Transverse colon (tissue), 4 donors: ENCODE data around the gene USP8. TPM values are rescaled to one million over a fixed set of nuclear protein-coding genes. Genes with fewer than 3 reads are reported as not detected.

Source experiments
- DNase-seq: peaks from one replicate; pipeline ENCODE4 v3.0.0-alpha.2; 2019
- H3K27ac ChIP-seq, 4 donors: fragments of 200-600 bp; sonication (generic); 2 replicates each; pipeline ENCODE4 v1.5.1; 2016 to 2018; ENCODE audit warnings: inconsistent platforms in 4 of 4
- H3K27me3 ChIP-seq: fragments of 200-600 bp; sonication (generic); 2 replicates; pipeline ENCODE4 v1.5.1; 2017; ENCODE audit warnings: inconsistent platforms
- H3K36me3 ChIP-seq, 4 donors: fragments of 200-600 bp; sonication (generic); 2 replicates each; pipeline ENCODE4 v1.5.1; 2017 to 2019; ENCODE audit warnings: inconsistent platforms in 4 of 4
- H3K4me1 ChIP-seq, 4 donors: fragments of 200-600 bp; sonication (generic); 2 replicates each; pipeline ENCODE4 v1.5.1; 2017 to 2020; ENCODE audit warnings: inconsistent platforms in 4 of 4
- H3K4me3 ChIP-seq, 4 donors: fragments of 200-600 bp; sonication (generic); 1 replicate in 1 of 4; 2 replicates in 3 of 4; pipeline versions ENCODE4 v1.5.1 to v1.6.1; 2017 to 2019; ENCODE audit warnings: inconsistent platforms in 4 of 4
- H3K9me3 ChIP-seq, 2 donors: fragments of 200-600 bp; sonication (generic); 2 replicates each; pipeline ENCODE4 v1.5.1; 2017 to 2019; ENCODE audit warnings: inconsistent platforms in 2 of 2
- EP300 ChIP-seq: sonication (generic); formaldehyde crosslinking; IDR thresholded peaks from one replicate; pipeline ENCODE4 v1.6.1; 2017; ENCODE audit warnings: antibody characterized with exemption, low read depth
- POLR2A ChIP-seq: fragments of 450-650 bp; IDR thresholded peaks from one replicate; pipeline ENCODE4 v1.6.1; 2016; ENCODE audit warnings: antibody characterized with exemption, mild to moderate bottlenecking, moderate library complexity
- POLR2AphosphoS5 ChIP-seq, 3 donors: sonication (generic); formaldehyde crosslinking; IDR thresholded peaks; one replicate each; pipeline ENCODE4 v1.6.1; 2016; ENCODE audit warnings: antibody characterized with exemption in 3 of 3
- WGBS, 2 donors: methylation state at CpG; one replicate each; pipeline ENCODE4 v1.1.5; 2018; ENCODE audit warnings: low coverage in 1 of 2; 5-methylcytosine and 5-hydroxymethylcytosine counted together
- in situ Hi-C, 4 donors: fragments of 200-750 bp; cut with MboI; loops; one replicate each; pipeline versions ENCODE4 v1.15.0 to v1.15.1; 2017; ENCODE audit warnings: low sequenced_read_pairs in 3 of 4, low pct_ligation_motif_present in 1 of 4, low pct_unique_long_range_greater_than_20kb in 1 of 4
- intact Hi-C: fragments of 100-400 bp; cut with DNase I; formaldehyde crosslinking; loops from one replicate; pipeline ENCODE4 v1.15.1; 2023; ENCODE audit warnings: low total_unique reads
- total RNA-seq, 4 donors: library from RNA; depleted of rRNA; stranded (reverse); fragments of >200 nt; gene quantifications; one replicate each; pipeline ENCODE4 v1.1.0, GENCODE V29; 2016
- TF ChIP-seq, protein P1 (sequence below), 5 experiments: fragments of 200-600 bp in 3 of 5; fragments of 450-650 bp in 2 of 5; sonication (generic) in 3 of 5; IDR thresholded peaks; 1 replicate in 2 of 5; 2 replicates in 3 of 5; pipeline ENCODE4 v1.5.1; 2016 to 2017; ENCODE audit warnings: antibody characterized with exemption in 5 of 5, inconsistent platforms in 3 of 5, mild to moderate bottlenecking in 2 of 5, moderate library complexity in 1 of 5

The USP8 gene
- total RNA-seq, 4 donors from 2014 or later, result 17.9 to 102 (median 68.9) TPM

DNA sequence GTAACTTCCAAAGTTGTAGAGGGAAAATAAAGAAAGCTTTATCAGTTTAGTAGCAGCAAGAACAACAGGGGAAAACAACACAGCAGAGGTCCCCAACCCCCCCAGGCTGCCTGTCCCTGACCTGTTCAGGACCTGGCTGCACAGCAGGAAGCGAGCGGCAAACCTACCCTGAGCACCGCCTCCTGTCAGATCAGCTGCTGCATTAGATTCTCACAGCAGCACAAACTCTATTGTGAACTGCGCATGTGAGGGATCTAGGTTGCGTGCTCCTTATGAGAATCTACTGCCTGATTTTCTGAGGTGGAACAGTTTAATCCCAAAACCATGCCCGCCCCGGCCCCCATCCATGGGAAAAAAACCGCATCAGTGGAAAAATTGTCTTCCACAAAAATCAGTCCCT lies 81.9 kb downstream of the USP8 start:
- Histone ChIP-seq H3K9me3 (no peaks in the 10 kb centered on the region), H3K4me1 (no peaks in the 10 kb centered on the region), H3K4me3 (no peak overlapping the region), H3K36me3 (peaks cover 0 to 7% (median 0%) of the 10 kb centered on the region in 4 donors), H3K27ac (no peak overlapping the region), H3K27me3 (no peaks in the 10 kb centered on the region)
- intact Hi-C loops, result no loop called here
- no peak for TF ChIP-seq EP300
- TF ChIP-seq POLR2A, result no peak
- TF ChIP-seq, protein P1, sequence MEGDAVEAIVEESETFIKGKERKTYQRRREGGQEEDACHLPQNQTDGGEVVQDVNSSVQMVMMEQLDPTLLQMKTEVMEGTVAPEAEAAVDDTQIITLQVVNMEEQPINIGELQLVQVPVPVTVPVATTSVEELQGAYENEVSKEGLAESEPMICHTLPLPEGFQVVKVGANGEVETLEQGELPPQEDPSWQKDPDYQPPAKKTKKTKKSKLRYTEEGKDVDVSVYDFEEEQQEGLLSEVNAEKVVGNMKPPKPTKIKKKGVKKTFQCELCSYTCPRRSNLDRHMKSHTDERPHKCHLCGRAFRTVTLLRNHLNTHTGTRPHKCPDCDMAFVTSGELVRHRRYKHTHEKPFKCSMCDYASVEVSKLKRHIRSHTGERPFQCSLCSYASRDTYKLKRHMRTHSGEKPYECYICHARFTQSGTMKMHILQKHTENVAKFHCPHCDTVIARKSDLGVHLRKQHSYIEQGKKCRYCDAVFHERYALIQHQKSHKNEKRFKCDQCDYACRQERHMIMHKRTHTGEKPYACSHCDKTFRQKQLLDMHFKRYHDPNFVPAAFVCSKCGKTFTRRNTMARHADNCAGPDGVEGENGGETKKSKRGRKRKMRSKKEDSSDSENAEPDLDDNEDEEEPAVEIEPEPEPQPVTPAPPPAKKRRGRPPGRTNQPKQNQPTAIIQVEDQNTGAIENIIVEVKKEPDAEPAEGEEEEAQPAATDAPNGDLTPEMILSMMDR (IDR thresholded peaks at IDR 0.05), result no peak
- no peak for TF ChIP-seq POLR2AphosphoS5 (IDR thresholded peaks at IDR 0.05)
- 77 to 100% methylated on average over 1 to 8 of the region's 8 CpGs for WGBS, 2 donors
- no peak for DNase-seq
- in situ Hi-C loops, result no loop called here

DNA sequence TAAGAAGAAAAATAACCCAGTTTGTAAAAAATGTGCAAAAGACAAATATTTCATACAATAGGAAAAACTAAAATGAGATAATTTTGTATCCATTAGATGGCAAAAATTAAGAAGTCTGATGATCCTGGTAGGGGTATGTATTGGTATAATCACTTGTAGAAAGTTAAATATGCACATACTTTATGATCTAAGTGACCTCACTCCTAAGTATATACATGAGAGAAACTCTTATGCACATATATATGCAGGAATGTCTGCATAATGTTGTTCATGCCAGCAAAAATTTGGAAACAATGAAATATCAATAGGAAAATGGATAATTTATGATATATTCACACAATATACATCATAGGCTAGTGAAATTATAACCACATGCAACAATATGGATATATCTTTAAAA lies 88.8 kb downstream of the USP8 start:
- TF ChIP-seq POLR2A, result no peak
- TF ChIP-seq, protein P1 (IDR thresholded peaks at IDR 0.05), result no peak
- no peak for TF ChIP-seq EP300
- no peak for TF ChIP-seq POLR2AphosphoS5 (IDR thresholded peaks at IDR 0.05)
- Histone ChIP-seq H3K36me3 (no peaks in the 10 kb centered on the region), H3K4me3 (no peak overlapping the region), H3K27me3 (no peaks in the 10 kb centered on the region), H3K9me3 (peaks cover 0 to 8% of the 10 kb centered on the region in 2 donors), H3K27ac (no peak overlapping the region), H3K4me1 (no peaks in the 10 kb centered on the region)
- in situ Hi-C loops, result no loop called here
- no peak for DNase-seq
- intact Hi-C loops, result no loop called here

DNA sequence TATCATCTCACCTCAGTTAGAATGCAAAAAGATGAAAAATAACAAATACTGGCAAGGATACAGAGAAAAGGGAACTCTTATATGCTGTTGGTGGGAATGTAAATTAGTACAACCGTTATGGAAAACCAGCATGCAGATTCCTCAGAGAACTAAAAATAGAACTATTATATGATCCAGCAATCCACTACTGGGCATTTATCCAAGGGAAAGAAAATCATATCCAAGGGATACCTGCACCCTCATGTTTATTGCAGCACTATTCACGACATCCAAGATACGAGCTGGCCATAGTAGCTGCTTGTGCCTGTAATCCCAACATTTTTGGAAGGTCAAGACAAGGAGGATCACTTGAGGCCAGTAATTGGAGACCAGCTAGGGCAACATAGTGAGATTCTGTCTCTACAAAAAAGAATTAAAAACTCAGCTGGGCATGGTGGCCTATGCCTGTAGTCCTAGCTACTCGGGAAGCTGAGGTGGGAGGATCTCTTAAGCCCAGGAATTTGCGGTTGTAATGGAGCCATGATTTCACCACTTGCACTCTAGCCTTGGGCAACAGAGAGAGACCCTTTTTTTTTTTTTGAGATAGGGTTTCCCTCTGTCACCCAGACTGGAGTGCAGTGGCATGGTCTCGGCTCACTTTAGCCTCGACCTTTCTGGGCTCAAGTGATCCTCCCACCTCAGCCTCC lies 95.7 kb downstream of the USP8 start:
- Histone ChIP-seq H3K9me3 (peaks cover 0 to 9% of the 10 kb centered on the region in 2 donors), H3K27me3 (no peaks in the 10 kb centered on the region), H3K4me3 (no peak overlapping the region), H3K4me1 (no peaks in the 10 kb centered on the region), H3K27ac (no peak overlapping the region), H3K36me3 (no peaks in the 10 kb centered on the region)
- no peak for DNase-seq
- intact Hi-C loops, result no loop called here
- in situ Hi-C loops, result no loop called here
- WGBS, 2 donors, result 56% methylated on average over 6 to 7 of the region's 7 CpGs
- TF ChIP-seq POLR2A (no peak), POLR2AphosphoS5 (IDR thresholded peaks at IDR 0.05) (no peak), EP300 (no peak)
- TF ChIP-seq, protein P1 (IDR thresholded peaks at IDR 0.05), result no peak

DNA sequence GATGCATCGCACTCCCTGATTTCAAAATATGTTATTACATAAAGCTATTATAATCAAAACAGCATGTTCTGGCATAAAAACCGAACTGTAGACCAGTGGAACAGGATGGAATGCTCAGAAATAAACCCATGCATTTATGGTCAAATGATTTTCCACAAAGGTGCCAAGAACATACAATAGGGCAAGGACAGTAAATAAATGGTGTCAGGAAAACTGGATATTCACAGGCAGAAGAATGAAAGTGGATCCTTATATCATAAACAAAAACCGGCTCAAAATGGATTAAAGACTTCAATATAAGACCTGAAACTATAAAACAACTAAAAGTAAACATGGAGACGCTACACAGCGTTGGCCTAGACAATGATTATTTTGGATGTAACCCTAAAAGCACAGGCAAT lies 99.6 kb downstream of the USP8 start:
- no peak for DNase-seq
- in situ Hi-C loops (no loop called here), intact Hi-C loops (no loop called here)
- no peaks in the 10 kb centered on the region for H3K36me3 ChIP-seq
- TF ChIP-seq EP300, result no peak
- TF ChIP-seq, protein P1 (IDR thresholded peaks at IDR 0.05), result no peak
- no peaks in the 10 kb centered on the region for H3K27me3 ChIP-seq
- no peak overlapping the region for H3K4me3 ChIP-seq
- no peak overlapping the region for H3K27ac ChIP-seq
- H3K9me3 ChIP-seq, result no peaks in the 10 kb centered on the region
- 25 to 41% methylated on average over 5 of the region's 5 CpGs for WGBS, 2 donors
- H3K4me1 ChIP-seq, result no peaks in the 10 kb centered on the region
